HUDEP-2 (cell line): ENCODE results near the gene YBX2.
"Not testable (repeated sequence)": the region's sequence is repeated elsewhere in the genome, so short reads cannot be mapped to it uniquely, and the experiment has no call there.

Experiments
- DNase-seq, 76 experiments: peaks; one replicate each; lab custom pipeline; 2025; ENCODE audit not compliant: unreplicated experiment in 76 of 76; lab: John Stamatoyannopoulos, UW

The YBX2 gene

GRCh38 chr17:7251661-7252175 is 42.7 kb downstream of the YBX2 start, which contains the start of gene CTDNEP1:
CTDNEP1 (minus strand) TSS chr17:7251734; CDS start chr17:7251296, 438 bp downstream.
- peak in 73 of 76 experiments; percentile 68 to 99 (median 96) for DNase-seq

GRCh38 chr17:7250695-7251627 is 43.5 kb downstream of the YBX2 start:
- DNase-seq: peak in 2 of 76 experiments; percentile 35 to 47

GRCh38 chr17:7249830-7250229 is 44.6 kb downstream of the YBX2 start:
- no peak for DNase-seq

GRCh38 chr17:7249214-7249613 is 45.2 kb downstream of the YBX2 start:
- DNase-seq: no peak

GRCh38 chr17:7248796-7249195 is 45.6 kb downstream of the YBX2 start:
- DNase-seq: no peak

GRCh38 chr17:7246779-7247178 is 47.7 kb downstream of the YBX2 start:
- DNase-seq: no peak

- DNase-seq: not testable (repeated sequence)
These were observed 50.6 kb downstream of the YBX2 start for GRCh38 chr17:7243838-7244237.

- DNase-seq: no peak
These were observed 51.0 kb downstream of the YBX2 start for GRCh38 chr17:7243453-7243729.

- peak in 74 of 76 experiments; percentile 21 to 94 (median 88) for DNase-seq
These were observed 51.6 kb downstream of the YBX2 start for GRCh38 chr17:7242717-7243452.

- peak in 70 of 76 experiments; percentile 43 to 93 (median 86) for DNase-seq
These were observed 52.4 kb downstream of the YBX2 start, which contains the start of gene GABARAP for GRCh38 chr17:7241783-7242716. GABARAP (minus strand) TSS chr17:7242449; CDS start chr17:7242330, 119 bp downstream.

- no peak for DNase-seq
These were observed 53.2 kb downstream of the YBX2 start for GRCh38 chr17:7241090-7241733.

- DNase-seq: no peak
These were observed 54.1 kb downstream of the YBX2 start for GRCh38 chr17:7240375-7240774.

- peak in 75 of 76 experiments; percentile 76 to 100 (median 98) for DNase-seq
These were observed 55.1 kb downstream of the YBX2 start, which contains the start of gene PHF23 for GRCh38 chr17:7239091-7240027. PHF23 (minus strand) TSS chr17:7239457; CDS start chr17:7239279, 178 bp downstream.

- DNase-seq: peak in 29 of 76 experiments; percentile 16 to 55 (median 35)
These were observed 55.9 kb downstream of the YBX2 start for GRCh38 chr17:7238420-7239090.
